Measurements from ENCODE around the gene LHFPL3.

DNA sequence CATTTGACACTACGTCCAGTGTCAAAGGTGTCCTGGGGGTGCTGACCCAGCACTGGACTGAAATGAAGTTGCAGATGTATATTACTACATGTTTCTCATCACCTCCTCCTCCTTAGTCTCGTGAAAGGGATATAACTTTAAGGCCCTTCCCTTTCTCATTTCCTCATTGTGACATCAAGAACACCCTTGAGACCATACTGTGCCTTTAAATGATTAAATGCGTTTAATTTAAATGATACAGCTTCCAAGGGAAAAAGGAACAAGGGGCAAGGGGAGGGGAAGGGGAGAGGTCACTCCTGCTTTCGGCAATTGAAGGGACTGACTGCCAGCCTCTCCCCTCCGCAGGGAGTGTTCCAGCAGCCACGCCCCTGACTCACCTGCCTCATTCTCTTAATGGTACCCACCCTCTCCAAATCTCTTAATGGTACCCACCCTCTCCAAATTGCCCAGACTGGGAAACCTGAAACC is 605.2 kb downstream of the LHFPL3 start:
- TF ChIP-seq, protein P1, sequence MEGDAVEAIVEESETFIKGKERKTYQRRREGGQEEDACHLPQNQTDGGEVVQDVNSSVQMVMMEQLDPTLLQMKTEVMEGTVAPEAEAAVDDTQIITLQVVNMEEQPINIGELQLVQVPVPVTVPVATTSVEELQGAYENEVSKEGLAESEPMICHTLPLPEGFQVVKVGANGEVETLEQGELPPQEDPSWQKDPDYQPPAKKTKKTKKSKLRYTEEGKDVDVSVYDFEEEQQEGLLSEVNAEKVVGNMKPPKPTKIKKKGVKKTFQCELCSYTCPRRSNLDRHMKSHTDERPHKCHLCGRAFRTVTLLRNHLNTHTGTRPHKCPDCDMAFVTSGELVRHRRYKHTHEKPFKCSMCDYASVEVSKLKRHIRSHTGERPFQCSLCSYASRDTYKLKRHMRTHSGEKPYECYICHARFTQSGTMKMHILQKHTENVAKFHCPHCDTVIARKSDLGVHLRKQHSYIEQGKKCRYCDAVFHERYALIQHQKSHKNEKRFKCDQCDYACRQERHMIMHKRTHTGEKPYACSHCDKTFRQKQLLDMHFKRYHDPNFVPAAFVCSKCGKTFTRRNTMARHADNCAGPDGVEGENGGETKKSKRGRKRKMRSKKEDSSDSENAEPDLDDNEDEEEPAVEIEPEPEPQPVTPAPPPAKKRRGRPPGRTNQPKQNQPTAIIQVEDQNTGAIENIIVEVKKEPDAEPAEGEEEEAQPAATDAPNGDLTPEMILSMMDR (IDR thresholded peaks at IDR 0.05; ENCODE audit: low read length) = no peak
- no peak for TF ChIP-seq EZH2 (optimal IDR thresholded peaks at IDR 0.05; ENCODE audit: low read depth, low read length)
- no peak for TF ChIP-seq EZH2phosphoT487 (IDR thresholded peaks at IDR 0.05; ENCODE audit: low read length)
